GM20000 (cell line): ENCODE data around the gene DDR1.

ENCODE experiments used
- DNase-seq: peaks from one replicate; pipeline ENCODE4 v3.0.0; 2012; ENCODE audit warnings: low spot score
- TF ChIP-seq, protein P1 (sequence below): IDR thresholded peaks from 2 replicates; pipeline ENCODE4 v1.5.1; 2012; ENCODE audit warnings: mild to moderate bottlenecking, control low read depth; ENCODE audit errors: extremely low read depth, missing control alignments

DDR1 gene

DNA sequence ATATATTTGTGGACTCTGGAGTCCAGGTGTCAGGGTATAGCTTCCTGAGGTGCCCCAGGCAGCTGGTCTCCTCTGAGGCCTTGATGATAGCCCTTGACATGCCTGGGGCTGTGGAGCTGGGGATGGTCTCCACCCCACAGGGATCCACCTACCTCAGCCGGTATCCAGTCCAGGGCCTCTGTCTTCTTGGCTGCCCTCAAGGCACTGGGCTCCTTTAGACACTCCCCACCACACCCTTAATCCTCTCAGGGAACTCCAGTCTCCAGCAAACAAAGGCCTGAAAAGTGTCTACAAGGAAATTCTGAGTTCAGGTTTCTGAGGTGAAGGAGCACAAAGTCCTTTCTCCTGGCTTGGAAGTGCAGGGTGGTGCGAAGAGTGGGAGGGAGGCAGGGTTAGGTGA lies 44.6 kb upstream of the DDR1 start:
- TF ChIP-seq, protein P1, sequence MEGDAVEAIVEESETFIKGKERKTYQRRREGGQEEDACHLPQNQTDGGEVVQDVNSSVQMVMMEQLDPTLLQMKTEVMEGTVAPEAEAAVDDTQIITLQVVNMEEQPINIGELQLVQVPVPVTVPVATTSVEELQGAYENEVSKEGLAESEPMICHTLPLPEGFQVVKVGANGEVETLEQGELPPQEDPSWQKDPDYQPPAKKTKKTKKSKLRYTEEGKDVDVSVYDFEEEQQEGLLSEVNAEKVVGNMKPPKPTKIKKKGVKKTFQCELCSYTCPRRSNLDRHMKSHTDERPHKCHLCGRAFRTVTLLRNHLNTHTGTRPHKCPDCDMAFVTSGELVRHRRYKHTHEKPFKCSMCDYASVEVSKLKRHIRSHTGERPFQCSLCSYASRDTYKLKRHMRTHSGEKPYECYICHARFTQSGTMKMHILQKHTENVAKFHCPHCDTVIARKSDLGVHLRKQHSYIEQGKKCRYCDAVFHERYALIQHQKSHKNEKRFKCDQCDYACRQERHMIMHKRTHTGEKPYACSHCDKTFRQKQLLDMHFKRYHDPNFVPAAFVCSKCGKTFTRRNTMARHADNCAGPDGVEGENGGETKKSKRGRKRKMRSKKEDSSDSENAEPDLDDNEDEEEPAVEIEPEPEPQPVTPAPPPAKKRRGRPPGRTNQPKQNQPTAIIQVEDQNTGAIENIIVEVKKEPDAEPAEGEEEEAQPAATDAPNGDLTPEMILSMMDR = no peak
- no peak for DNase-seq

DNA sequence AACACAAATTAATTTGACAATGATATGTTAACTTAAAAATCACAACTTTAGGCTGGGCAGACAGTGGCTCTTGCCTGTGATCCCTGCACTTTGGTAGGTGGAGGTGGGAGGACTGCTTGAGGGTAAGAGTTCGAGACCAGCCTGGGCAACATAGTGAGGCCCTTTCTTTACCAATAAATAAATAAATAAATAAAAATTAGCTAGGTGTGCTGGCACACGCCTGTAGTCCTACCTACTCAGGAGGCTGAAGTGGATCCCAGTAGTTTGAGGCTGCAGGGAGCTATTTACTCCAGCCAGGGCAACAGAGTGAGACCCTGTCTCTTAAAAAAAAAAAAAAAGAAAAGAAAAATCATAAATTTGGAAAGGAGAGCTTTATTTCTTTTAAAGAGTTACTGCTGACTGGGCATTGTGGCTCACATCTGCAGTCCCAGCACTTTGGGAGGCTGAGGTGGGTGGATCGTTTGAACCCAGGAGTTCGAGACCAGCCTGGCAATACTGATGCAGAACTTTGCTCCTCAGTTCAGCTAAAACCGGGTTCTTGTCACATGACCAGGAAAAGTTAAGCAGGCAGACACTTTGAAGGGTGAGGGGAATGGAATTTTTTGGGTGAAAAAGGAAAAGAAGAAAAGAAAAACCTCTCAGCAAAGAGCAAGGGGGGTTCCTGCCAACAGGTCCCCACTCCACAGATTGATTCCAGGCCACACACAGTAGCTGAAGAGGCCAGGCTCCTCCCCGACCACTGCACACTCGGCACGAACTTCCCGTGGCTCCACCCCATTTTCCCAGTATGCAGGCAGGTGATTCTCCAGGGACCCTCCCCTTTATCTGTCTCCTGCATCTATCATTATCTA lies 44.0 kb upstream of the DDR1 start:
- no peak for DNase-seq

DNA sequence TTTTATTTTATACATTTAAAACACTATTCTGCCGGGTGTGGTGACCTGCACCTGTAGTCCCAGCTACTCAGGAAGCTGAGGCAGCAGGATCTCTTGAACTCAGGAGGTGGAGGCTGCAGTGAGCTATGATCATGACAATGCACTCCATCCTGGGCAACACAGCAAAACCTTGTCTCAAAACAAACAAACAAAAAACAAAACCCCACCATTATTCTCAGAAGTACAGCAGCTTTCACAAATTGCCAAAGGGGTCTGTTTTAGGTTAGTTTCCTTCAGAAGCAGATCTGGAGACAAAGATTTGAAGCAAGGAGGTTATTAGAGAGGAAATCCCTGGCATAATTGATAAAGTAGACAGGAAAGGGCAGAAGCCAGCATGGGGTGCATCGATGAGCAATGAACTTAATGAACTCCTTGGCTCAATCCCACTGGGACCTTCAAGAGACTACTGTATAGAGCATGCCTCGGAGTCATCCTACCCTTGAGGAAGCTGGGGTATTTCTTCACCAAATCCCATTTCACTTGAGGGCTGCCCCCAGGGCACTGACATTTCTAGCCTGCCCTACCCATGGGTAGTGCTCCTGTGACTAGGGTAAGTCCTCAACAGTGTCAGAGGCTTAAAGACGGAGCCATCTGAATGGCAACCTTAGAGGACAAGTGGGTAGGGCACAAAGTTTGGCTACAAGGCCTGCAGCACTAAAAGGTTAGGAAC lies 43.2 kb upstream of the DDR1 start:
- TF ChIP-seq, protein P1 = no peak
- DNase-seq = no peak

More for the DNA sequence above, 44.0 kb upstream of the DDR1 start:
- TF ChIP-seq, protein P1 = no peak

DNA sequence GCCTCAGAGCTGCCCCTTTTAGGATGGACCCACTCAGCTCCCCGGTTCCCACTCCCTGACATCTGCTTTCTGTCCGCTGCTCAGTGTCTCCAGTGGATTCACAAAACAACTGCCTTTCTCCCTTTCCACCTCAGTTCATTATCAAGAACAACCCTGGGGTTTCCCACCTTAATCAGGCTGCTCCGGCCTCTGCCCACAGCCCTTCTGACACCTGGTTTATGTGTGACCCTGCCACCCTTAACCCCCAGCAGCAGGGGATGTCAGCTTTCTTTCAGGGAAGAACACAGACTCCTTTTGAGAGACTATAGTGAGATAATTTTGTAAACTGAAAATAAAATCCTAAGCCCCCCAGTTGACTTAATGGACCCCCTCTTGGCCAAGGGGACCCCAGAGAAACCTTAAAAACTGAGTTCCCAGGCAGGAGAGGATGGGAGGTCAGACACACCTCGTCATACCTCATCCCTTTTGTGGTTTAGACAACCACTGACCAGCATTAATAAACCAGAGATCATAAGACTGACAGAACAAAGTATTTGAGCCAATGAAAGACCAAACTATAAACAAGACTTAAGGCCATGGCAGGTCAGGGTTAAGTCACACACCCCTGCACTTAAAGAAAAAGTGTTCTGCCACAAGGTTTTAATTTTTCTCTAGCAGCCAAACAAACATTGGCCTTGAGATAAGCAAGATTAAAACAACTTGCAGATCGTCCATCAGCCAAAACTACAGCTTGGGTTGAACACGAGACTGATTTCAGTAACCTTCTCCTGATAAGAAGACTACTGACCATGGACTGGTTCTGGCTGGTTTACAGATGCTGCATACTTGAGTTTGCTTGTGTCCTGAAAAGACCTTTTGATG lies 42.4 kb upstream of the DDR1 start:
- no peak for DNase-seq
- TF ChIP-seq, protein P1 = no peak

GRCh38 chr6:30842754-30843610 lies 41.3 kb upstream of the DDR1 start:
- TF ChIP-seq, protein P1 = no peak
- DNase-seq = no peak

- TF ChIP-seq, protein P1 = no peak
- DNase-seq = no peak
Observed at GRCh38 chr6:30843611-30843998, 40.7 kb upstream of the DDR1 start.
